GM12878 (cell line): ENCODE results near the gene ZNF106. TPM values are rescaled to one million over a fixed set of nuclear protein-coding genes. Genes with fewer than 3 reads are reported as not detected.

Source experiments
- CBFB ChIP-seq: IDR thresholded peaks from 2 replicates; pipeline ENCODE4 v1.6.1; 2016; ENCODE audit warnings: antibody characterized with exemption, low read depth
- CHD2 ChIP-seq: IDR thresholded peaks from 2 replicates; pipeline ENCODE4 v1.6.1; 2011; ENCODE audit warnings: low read depth, low read length, improper control_type of control experiment, borderline replicate concordance
- HCFC1 ChIP-seq: fragments of 150-350 bp; IDR thresholded peaks from 2 replicates; pipeline ENCODE4 v1.6.1; 2014; ENCODE audit warnings: low read length
- HDAC2 ChIP-seq: fragments of 200-600 bp; sonication (generic); IDR thresholded peaks from 2 replicates; pipeline ENCODE4 v1.6.1; 2017
- IKZF1 ChIP-seq: fragments of 450-650 bp; conservative IDR thresholded peaks from 2 replicates; pipeline ENCODE4 v1.6.1; 2017; ENCODE audit warnings: antibody characterized with exemption, mild to moderate bottlenecking
- IRF4 ChIP-seq: IDR thresholded peaks from 2 replicates; pipeline ENCODE4 v1.6.1; 2011; ENCODE audit warnings: low read depth, low read length
- KAT2A ChIP-seq: conservative IDR thresholded peaks from 2 replicates; pipeline ENCODE4 v1.6.1; 2011; ENCODE audit warnings: low read depth, low read length; ENCODE audit not compliant: control insufficient read depth
- NR2F1 ChIP-seq: fragments of 450-650 bp; conservative IDR thresholded peaks from 2 replicates; pipeline ENCODE4 v1.6.1; 2017; ENCODE audit warnings: mild to moderate bottlenecking
- POU2F2 ChIP-seq: IDR thresholded peaks from 3 replicates; pipeline ENCODE4 v1.6.1; 2011; ENCODE audit warnings: low read depth, mild to moderate bottlenecking, low read length, borderline replicate concordance
- SMAD1 ChIP-seq: fragments of 450-650 bp; IDR thresholded peaks from 2 replicates; pipeline ENCODE4 v1.6.1; 2018; ENCODE audit warnings: mild to moderate bottlenecking, low read depth; ENCODE audit not compliant: partially characterized antibody
- SMAD5 ChIP-seq: IDR thresholded peaks from 2 replicates; pipeline ENCODE4 v1.6.1; 2016; ENCODE audit warnings: antibody characterized with exemption, low read depth
- SMARCA5 ChIP-seq: fragments of 450-650 bp; IDR thresholded peaks from 2 replicates; pipeline ENCODE4 v1.6.1; 2017; ENCODE audit warnings: mild to moderate bottlenecking
- TCF12 ChIP-seq: IDR thresholded peaks from 2 replicates; pipeline ENCODE4 v1.6.1; 2011; ENCODE audit warnings: low read depth, mild to moderate bottlenecking, low read length
- ZBTB4 ChIP-seq: fragments of 450-650 bp; formaldehyde crosslinking; IDR thresholded peaks from 2 replicates; pipeline ENCODE4 v1.4.0; 2022; ENCODE audit warnings: mild to moderate bottlenecking, moderate library complexity
- ZNF207 ChIP-seq: fragments of 450-650 bp; IDR thresholded peaks from 2 replicates; pipeline ENCODE4 v1.6.1; 2014; ENCODE audit warnings: antibody characterized with exemption, mild to moderate bottlenecking, borderline replicate concordance
- ZNF217 ChIP-seq: fragments of 450-650 bp; IDR thresholded peaks from 2 replicates; pipeline ENCODE4 v1.6.1; 2017; ENCODE audit warnings: antibody characterized with exemption, mild to moderate bottlenecking
- ZNF384 ChIP-seq: IDR thresholded peaks from 2 replicates; pipeline ENCODE4 v1.6.1; 2012; ENCODE audit warnings: low read depth, mild to moderate bottlenecking, low read length, improper control_type of control experiment, borderline replicate concordance
- polyA plus RNA-seq, 11 experiments: library from polyadenylated mRNA; depleted of rRNA in 4 of 11; unstranded in 6 of 11; stranded (reverse) in 5 of 11; fragments of >200 nt; fragmentation: Nextera tagmentation in 4 of 11; fragmentation: Illumina TruSeq in 1 of 11; extraction: Ambion mirVana in 4 of 11; extraction: Trizol in 1 of 11; gene quantifications; 1 replicate in 1 of 11; 2 replicates in 10 of 11; pipeline versions ENCODE4 v1.2.1 to v1.2.3, GENCODE V29; 2011 to 2016; ENCODE audit warnings: inconsistent platforms in 2 of 11, missing spikeins in 2 of 11, low read depth in 1 of 11
- total RNA-seq, 4 experiments: library from RNA; depleted of rRNA in 3 of 4; stranded (reverse); fragments of >200 nt in 3 of 4; fragmentation: Illumina TruSeq in 1 of 4; extraction: Trizol in 1 of 4; gene quantifications; 2 replicates each; pipeline versions ENCODE4 v1.2.1 to v1.2.3, GENCODE V29; 2013 to 2021
- TF ChIP-seq, protein P1 (sequence below): IDR thresholded peaks from 2 replicates; pipeline ENCODE4 v1.6.1; 2011; ENCODE audit warnings: low read depth, mild to moderate bottlenecking, low read length, moderate library complexity, borderline replicate concordance; ENCODE audit errors: extremely low read depth
- TF ChIP-seq, protein P2 (sequence below): fragments of 450-650 bp; IDR thresholded peaks from 2 replicates; pipeline ENCODE4 v1.6.1; 2016; ENCODE audit warnings: mild to moderate bottlenecking
- TF ChIP-seq, protein P3 (sequence below): IDR thresholded peaks from 2 replicates; pipeline ENCODE4 v1.6.1; 2012; ENCODE audit warnings: improper control_type of control experiment, low read depth, low read length; ENCODE audit not compliant: insufficient replicate concordance

Gene ZNF106
- total and polyA plus RNA-seq, 10 of the 15 experiments (the other 5 are each of a cell fraction or from before 2014, with no cell fraction given), result 10.7 to 45.3 (median 32.5) TPM

- 0 out of 2 replicates have a peak, but pooled peaks have one; percentile 14 for TF ChIP-seq IRF4
- no peak for TF ChIP-seq CHD2
- TF ChIP-seq CBFB, result peak; percentile 65; the same call in 1 of the 2 replicates
- no peak for TF ChIP-seq ZBTB4 (CRISPR knock-in tag)
- TF ChIP-seq, protein P1, sequence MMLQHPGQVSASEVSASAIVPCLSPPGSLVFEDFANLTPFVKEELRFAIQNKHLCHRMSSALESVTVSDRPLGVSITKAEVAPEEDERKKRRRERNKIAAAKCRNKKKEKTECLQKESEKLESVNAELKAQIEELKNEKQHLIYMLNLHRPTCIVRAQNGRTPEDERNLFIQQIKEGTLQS, result peak; percentile 66; the same call in 1 of the 2 replicates
- peak; percentile 66 for TF ChIP-seq SMAD1
- TF ChIP-seq ZNF384, result peak; percentile 100
- TF ChIP-seq HDAC2, result no peak
- TF ChIP-seq, protein P2, sequence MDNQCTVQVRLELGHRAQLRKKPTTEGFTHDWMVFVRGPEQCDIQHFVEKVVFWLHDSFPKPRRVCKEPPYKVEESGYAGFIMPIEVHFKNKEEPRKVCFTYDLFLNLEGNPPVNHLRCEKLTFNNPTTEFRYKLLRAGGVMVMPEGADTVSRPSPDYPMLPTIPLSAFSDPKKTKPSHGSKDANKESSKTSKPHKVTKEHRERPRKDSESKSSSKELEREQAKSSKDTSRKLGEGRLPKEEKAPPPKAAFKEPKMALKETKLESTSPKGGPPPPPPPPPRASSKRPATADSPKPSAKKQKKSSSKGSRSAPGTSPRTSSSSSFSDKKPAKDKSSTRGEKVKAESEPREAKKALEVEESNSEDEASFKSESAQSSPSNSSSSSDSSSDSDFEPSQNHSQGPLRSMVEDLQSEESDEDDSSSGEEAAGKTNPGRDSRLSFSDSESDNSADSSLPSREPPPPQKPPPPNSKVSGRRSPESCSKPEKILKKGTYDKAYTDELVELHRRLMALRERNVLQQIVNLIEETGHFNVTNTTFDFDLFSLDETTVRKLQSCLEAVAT, result peak; percentile 61; the same call in 1 of the 2 replicates
- TF ChIP-seq IKZF1, result peak; percentile 68
- peak; percentile 77 for TF ChIP-seq POU2F2
- no peak for TF ChIP-seq KAT2A
- TF ChIP-seq SMAD5, result peak; percentile 91
- no peak for TF ChIP-seq ZNF217
- TF ChIP-seq, protein P3, sequence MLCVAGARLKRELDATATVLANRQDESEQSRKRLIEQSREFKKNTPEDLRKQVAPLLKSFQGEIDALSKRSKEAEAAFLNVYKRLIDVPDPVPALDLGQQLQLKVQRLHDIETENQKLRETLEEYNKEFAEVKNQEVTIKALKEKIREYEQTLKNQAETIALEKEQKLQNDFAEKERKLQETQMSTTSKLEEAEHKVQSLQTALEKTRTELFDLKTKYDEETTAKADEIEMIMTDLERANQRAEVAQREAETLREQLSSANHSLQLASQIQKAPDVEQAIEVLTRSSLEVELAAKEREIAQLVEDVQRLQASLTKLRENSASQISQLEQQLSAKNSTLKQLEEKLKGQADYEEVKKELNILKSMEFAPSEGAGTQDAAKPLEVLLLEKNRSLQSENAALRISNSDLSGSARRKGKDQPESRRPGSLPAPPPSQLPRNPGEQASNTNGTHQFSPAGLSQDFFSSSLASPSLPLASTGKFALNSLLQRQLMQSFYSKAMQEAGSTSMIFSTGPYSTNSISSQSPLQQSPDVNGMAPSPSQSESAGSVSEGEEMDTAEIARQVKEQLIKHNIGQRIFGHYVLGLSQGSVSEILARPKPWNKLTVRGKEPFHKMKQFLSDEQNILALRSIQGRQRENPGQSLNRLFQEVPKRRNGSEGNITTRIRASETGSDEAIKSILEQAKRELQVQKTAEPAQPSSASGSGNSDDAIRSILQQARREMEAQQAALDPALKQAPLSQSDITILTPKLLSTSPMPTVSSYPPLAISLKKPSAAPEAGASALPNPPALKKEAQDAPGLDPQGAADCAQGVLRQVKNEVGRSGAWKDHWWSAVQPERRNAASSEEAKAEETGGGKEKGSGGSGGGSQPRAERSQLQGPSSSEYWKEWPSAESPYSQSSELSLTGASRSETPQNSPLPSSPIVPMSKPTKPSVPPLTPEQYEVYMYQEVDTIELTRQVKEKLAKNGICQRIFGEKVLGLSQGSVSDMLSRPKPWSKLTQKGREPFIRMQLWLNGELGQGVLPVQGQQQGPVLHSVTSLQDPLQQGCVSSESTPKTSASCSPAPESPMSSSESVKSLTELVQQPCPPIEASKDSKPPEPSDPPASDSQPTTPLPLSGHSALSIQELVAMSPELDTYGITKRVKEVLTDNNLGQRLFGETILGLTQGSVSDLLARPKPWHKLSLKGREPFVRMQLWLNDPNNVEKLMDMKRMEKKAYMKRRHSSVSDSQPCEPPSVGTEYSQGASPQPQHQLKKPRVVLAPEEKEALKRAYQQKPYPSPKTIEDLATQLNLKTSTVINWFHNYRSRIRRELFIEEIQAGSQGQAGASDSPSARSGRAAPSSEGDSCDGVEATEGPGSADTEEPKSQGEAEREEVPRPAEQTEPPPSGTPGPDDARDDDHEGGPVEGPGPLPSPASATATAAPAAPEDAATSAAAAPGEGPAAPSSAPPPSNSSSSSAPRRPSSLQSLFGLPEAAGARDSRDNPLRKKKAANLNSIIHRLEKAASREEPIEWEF, result no peak
- TF ChIP-seq SMARCA5, result 0 out of 2 replicates have a peak, but pooled peaks have one; percentile 28
- TF ChIP-seq TCF12, result peak; percentile 50; the same call in 1 of the 2 replicates
- TF ChIP-seq HCFC1, result peak; percentile 62
- TF ChIP-seq NR2F1, result peak; percentile 81
- TF ChIP-seq ZNF207, result peak; percentile 75; the same call in 1 of the 2 replicates
These were observed at the start of gene ZNF106 (continued) for GRCh38 chr15:42490671-42491538.
